GM23338 (cell line): ENCODE measurements around the gene ATL2.

Source experiments
- EZH2 ChIP-seq: fragments of 200-600 bp; sonication (generic); IDR thresholded peaks from one replicate; pipeline ENCODE4 v1.8.0; 2017; ENCODE audit warnings: antibody characterized with exemption, mild to moderate bottlenecking, low read depth; ENCODE audit not compliant: unreplicated experiment
- JUNB ChIP-seq: IDR thresholded peaks from one replicate; pipeline ENCODE4 v1.6.1; 2016; ENCODE audit warnings: antibody characterized with exemption; ENCODE audit not compliant: unreplicated experiment
- POLR2AphosphoS5 ChIP-seq: IDR thresholded peaks from 2 replicates; pipeline ENCODE4 v1.6.1; 2016; ENCODE audit warnings: antibody characterized with exemption, low read depth
- REST ChIP-seq: IDR thresholded peaks from one replicate; pipeline ENCODE4 v1.6.1; 2018; ENCODE audit warnings: antibody characterized with exemption; ENCODE audit not compliant: unreplicated experiment
- TF ChIP-seq, protein P1 (sequence below), 2 experiments: fragments of 200-600 bp in 1 of 2; sonication (generic) in 1 of 2; conservative IDR thresholded peaks; 2 replicates each; pipeline versions ENCODE4 v1.5.1 to v1.6.1; 2016 to 2017; ENCODE audit warnings: antibody characterized with exemption in 2 of 2, low read depth in 2 of 2, mild to moderate bottlenecking in 2 of 2, moderate library complexity in 1 of 2

GRCh38 chr2:38362232-38362631, 14.8 kb downstream of the ATL2 start:
- TF ChIP-seq REST: no peak
- TF ChIP-seq EZH2: no peak
- TF ChIP-seq, protein P1, sequence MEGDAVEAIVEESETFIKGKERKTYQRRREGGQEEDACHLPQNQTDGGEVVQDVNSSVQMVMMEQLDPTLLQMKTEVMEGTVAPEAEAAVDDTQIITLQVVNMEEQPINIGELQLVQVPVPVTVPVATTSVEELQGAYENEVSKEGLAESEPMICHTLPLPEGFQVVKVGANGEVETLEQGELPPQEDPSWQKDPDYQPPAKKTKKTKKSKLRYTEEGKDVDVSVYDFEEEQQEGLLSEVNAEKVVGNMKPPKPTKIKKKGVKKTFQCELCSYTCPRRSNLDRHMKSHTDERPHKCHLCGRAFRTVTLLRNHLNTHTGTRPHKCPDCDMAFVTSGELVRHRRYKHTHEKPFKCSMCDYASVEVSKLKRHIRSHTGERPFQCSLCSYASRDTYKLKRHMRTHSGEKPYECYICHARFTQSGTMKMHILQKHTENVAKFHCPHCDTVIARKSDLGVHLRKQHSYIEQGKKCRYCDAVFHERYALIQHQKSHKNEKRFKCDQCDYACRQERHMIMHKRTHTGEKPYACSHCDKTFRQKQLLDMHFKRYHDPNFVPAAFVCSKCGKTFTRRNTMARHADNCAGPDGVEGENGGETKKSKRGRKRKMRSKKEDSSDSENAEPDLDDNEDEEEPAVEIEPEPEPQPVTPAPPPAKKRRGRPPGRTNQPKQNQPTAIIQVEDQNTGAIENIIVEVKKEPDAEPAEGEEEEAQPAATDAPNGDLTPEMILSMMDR (conservative IDR thresholded peaks at IDR 0.05; ENCODE audit: low read depth in 2 of 2): no peak
- TF ChIP-seq POLR2AphosphoS5: no peak
- no peak for TF ChIP-seq JUNB
